ENCODE measurements around the gene DCLK1.

Gene DCLK1

GRCh38 chr13:35785576-35786303 lies 345.4 kb downstream of the DCLK1 start:
- DNase-seq (ENCODE audit: low spot score), result no peak

GRCh38 chr13:35784286-35784951 lies 346.8 kb downstream of the DCLK1 start:
- DNase-seq (ENCODE audit: low spot score), result no peak

- DNase-seq (ENCODE audit: low spot score), result no peak
Measured at GRCh38 chr13:35782793-35783192, 348.4 kb downstream of the DCLK1 start.

GRCh38 chr13:35781036-35782000 lies 349.9 kb downstream of the DCLK1 start:
- no peak for DNase-seq (ENCODE audit: low spot score)

- no peak for DNase-seq (ENCODE audit: low spot score)
Measured at GRCh38 chr13:35780613-35781012, 350.6 kb downstream of the DCLK1 start.

GRCh38 chr13:35771898-35772297 lies 359.3 kb downstream of the DCLK1 start:
- peak; percentile 90 for DNase-seq (ENCODE audit: low spot score)

GRCh38 chr13:35770756-35771297 lies 360.4 kb downstream of the DCLK1 start:
- DNase-seq (ENCODE audit: low spot score), result no peak

GRCh38 chr13:35769812-35770211 lies 361.4 kb downstream of the DCLK1 start:
- no peak for DNase-seq (ENCODE audit: low spot score)

GRCh38 chr13:35768551-35768950 lies 362.6 kb downstream of the DCLK1 start:
- peak; percentile 59 for DNase-seq (ENCODE audit: low spot score)

- DNase-seq (ENCODE audit: low spot score), result no peak
Measured at GRCh38 chr13:35768073-35768472, 363.1 kb downstream of the DCLK1 start.

GRCh38 chr13:35767256-35767976 lies 363.8 kb downstream of the DCLK1 start:
- DNase-seq (ENCODE audit: low spot score), result no peak

- no peak for DNase-seq (ENCODE audit: low spot score)
Measured at GRCh38 chr13:35766663-35767062, 364.5 kb downstream of the DCLK1 start.

GRCh38 chr13:35765941-35766340 lies 365.2 kb downstream of the DCLK1 start:
- no peak for DNase-seq (ENCODE audit: low spot score)

GRCh38 chr13:35765366-35765765 lies 365.8 kb downstream of the DCLK1 start:
- DNase-seq (ENCODE audit: low spot score), result no peak

- DNase-seq (ENCODE audit: low spot score), result peak; percentile 80
Measured at GRCh38 chr13:35764326-35765015, 366.7 kb downstream of the DCLK1 start.

GRCh38 chr13:35763782-35764123 lies 367.4 kb downstream of the DCLK1 start:
- DNase-seq (ENCODE audit: low spot score), result no peak

GRCh38 chr13:35763060-35763781 lies 368.0 kb downstream of the DCLK1 start:
- DNase-seq (ENCODE audit: low spot score), result no peak

GRCh38 chr13:35761440-35762252 lies 369.5 kb downstream of the DCLK1 start:
- no peak for DNase-seq (ENCODE audit: low spot score)

GRCh38 chr13:35760735-35761281 lies 370.4 kb downstream of the DCLK1 start:
- DNase-seq (ENCODE audit: low spot score), result no peak
